Kidney (tissue), 14 donors: Measurements from ENCODE around the gene ENOX2. TPM values are rescaled to one million over a fixed set of nuclear protein-coding genes. Genes with fewer than 3 reads are reported as not detected.

ENCODE experiments used
- DNase-seq, 5 donors: peaks; one replicate each; pipeline ENCODE4 v3.0.0-alpha.2; 2013 to 2020
- FAIRE-seq: peaks from 2 replicates; lab custom pipeline; 2012; peaks lifted over from hg19 to GRCh38; lab: Jason Lieb, UNC
- H3K27ac ChIP-seq, 2 donors: one replicate each; pipeline ENCODE4 v1.7.0; 2013; ENCODE audit warnings: low read depth in 2 of 2, low read length in 2 of 2, inconsistent platforms in 1 of 2
- H3K27me3 ChIP-seq: one replicate; pipeline ENCODE4 v1.7.1; 2013; ENCODE audit warnings: low read length, inconsistent platforms; ENCODE audit not compliant: control insufficient read depth, insufficient read depth
- H3K36me3 ChIP-seq, 3 donors: one replicate each; pipeline versions ENCODE4 v1.7.0 to v1.7.1; 2013; ENCODE audit warnings: low read length in 3 of 3, control low read depth in 1 of 3, inconsistent platforms in 1 of 3; ENCODE audit not compliant: insufficient read depth in 3 of 3, control insufficient read depth in 2 of 3
- H3K4me1 ChIP-seq, 3 donors: one replicate each; pipeline versions ENCODE4 v1.7.0 to v1.7.1; 2013; ENCODE audit warnings: low read length in 3 of 3, inconsistent platforms in 1 of 3, low read depth in 1 of 3; ENCODE audit not compliant: control insufficient read depth in 2 of 3, insufficient read depth in 2 of 3
- H3K4me3 ChIP-seq, 3 donors: one replicate each; pipeline versions ENCODE4 v1.7.0 to v1.8.1; 2013; ENCODE audit warnings: low read length in 3 of 3, control low read depth in 1 of 3, inconsistent platforms in 1 of 3
- H3K9ac ChIP-seq, 3 donors: one replicate each; pipeline versions ENCODE4 v1.7.0 to v1.7.1; 2013; ENCODE audit warnings: low read length in 3 of 3, control low read depth in 1 of 3, inconsistent platforms in 1 of 3
- H3K9me3 ChIP-seq, 3 donors: one replicate each; pipeline versions ENCODE4 v1.7.0 to v1.7.1; 2013; ENCODE audit warnings: low read length in 3 of 3, control low read depth in 1 of 3, inconsistent platforms in 1 of 3; ENCODE audit not compliant: control insufficient read depth in 2 of 3, insufficient read depth in 1 of 3
- intact Hi-C: fragments of 100-400 bp; cut with DNase I; formaldehyde crosslinking; loops from one replicate; pipeline ENCODE4 v1.11.1; 2022
- polyA plus RNA-seq: library from polyadenylated mRNA; stranded (reverse); fragments of 350-450 nt; fragmentation: Illumina TruSeq; extraction: RNeasy Lipid Tissue Mini Kit (QIAGEN cat#74804); gene quantifications from one replicate; pipeline ENCODE4 v1.2.3, GENCODE V29; 2014; ENCODE audit warnings: low read depth, low replicate concordance; ENCODE audit not compliant: insufficient read depth
- total RNA-seq: library from RNA; stranded (reverse); fragmentation: NEBNext Ultra II Directional; extraction: Animal tissue kit (Norgen Biotek cat#: 25700); gene quantifications from one replicate; pipeline ENCODE4 v1.2.1, GENCODE V29; 2021
- TF ChIP-seq, protein P1 (sequence below): IDR thresholded peaks from 3 replicates; pipeline ENCODE4 v1.5.1; 2012; ENCODE audit warnings: mild to moderate bottlenecking, moderate library complexity, borderline replicate concordance; ENCODE audit not compliant: insufficient read depth; ENCODE audit errors: extremely low read depth
- donor health status: control.
- donor health status: control.
- donor health status: control.
- donor health status: control.
- donor health status: control.
- donor health status: DM: yes; HTN: yes; CAD: no.
- donor health status: Normal renal cell carcinoma (clear cell type).

ENOX2 gene
- total and polyA plus RNA-seq, 2 donors from 2014 or later = 6.6 to 22.6 TPM

DNA sequence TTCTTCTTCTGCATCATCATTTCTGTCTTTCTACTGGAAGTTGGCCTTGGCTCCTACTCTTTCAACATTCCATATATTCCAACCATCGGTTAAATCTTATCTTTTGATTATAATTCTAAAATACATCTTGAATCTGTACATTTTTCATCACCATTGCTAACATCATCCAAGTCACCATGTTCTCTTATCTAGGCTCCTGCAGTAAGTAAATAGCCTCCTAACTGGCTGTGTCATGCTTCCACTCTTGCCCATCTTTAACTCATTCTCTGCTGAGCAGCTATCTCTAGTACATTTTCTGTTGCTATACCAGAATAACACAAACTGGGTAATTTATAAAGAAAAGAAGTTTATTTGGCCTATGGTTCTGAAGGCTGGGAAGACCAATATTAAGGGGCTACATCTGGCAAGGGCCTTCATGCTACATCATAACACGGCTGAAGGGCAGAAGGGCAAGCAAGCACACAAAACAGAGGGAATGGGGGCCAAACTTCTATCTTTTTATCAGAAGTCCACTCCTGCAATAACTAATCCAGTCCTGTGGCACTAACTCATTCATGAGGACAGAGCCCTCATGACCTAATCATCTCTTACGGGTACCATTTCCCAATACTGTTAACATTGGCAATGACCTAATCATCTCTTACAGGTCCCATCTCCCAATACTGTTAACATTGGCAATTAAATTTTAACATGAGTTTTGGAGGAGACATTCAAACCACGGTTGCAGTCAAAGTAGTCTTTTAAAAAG lies 72.2 kb downstream of the ENOX2 start:
- intact Hi-C loops = no loop called here
- Histone ChIP-seq H3K27me3 (no peaks in the 10 kb centered on the region), H3K9me3 (no peaks in the 10 kb centered on the region), H3K4me3 (no peak overlapping the region), H3K36me3 (no peaks in the 10 kb centered on the region), H3K4me1 (no peaks in the 10 kb centered on the region), H3K9ac (no peak overlapping the region), H3K27ac (no peak overlapping the region)
- TF ChIP-seq, protein P1, sequence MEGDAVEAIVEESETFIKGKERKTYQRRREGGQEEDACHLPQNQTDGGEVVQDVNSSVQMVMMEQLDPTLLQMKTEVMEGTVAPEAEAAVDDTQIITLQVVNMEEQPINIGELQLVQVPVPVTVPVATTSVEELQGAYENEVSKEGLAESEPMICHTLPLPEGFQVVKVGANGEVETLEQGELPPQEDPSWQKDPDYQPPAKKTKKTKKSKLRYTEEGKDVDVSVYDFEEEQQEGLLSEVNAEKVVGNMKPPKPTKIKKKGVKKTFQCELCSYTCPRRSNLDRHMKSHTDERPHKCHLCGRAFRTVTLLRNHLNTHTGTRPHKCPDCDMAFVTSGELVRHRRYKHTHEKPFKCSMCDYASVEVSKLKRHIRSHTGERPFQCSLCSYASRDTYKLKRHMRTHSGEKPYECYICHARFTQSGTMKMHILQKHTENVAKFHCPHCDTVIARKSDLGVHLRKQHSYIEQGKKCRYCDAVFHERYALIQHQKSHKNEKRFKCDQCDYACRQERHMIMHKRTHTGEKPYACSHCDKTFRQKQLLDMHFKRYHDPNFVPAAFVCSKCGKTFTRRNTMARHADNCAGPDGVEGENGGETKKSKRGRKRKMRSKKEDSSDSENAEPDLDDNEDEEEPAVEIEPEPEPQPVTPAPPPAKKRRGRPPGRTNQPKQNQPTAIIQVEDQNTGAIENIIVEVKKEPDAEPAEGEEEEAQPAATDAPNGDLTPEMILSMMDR = no peak
- DNase-seq = no peak
- FAIRE-seq = no peak

DNA sequence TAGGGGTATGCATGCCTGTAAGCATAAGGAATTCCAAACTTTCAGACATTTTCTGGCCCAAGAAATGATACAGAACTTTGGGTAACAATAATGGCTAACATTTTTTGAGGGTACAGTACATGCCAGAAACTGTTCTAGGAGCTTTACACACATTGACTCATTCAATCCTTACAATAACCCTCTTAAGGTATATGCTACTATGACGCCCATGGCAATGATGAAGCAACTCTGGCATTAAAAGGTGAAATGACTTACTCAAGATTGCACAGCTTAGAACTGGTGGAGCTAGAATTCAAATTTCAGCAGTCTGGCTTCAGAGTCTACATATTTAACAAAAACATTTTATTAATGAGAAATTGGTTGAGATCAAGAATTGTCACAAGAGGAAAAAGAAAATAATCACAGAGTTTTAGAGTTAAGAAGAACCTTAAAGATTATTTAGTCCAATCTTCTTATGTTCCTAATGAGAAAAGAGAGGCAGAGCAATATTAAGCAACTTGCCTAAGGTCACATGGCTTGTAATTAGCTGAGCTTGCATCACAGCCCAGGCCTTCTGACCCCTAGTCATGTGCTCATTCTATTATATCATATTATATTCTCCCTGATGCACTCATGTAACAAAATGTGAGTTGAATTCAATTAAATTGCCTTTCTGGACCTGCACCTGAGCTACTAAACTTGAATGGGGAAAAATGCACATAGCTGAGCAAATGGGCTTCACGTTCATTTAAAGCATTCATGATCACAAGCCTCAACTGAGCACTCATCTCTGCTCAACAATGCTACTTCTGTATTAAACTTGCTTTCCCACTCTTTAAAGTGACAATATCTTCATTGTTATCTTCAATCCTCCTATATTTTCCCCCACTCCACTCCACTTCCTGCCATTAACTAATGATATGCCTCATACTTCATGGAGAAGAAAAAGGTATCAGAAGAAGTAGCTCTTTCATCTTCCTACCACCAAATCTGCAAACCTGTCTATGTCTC lies 73.2 kb downstream of the ENOX2 start:
- TF ChIP-seq, protein P1 = no peak
- Histone ChIP-seq H3K27ac (no peak overlapping the region), H3K4me1 (no peaks in the 10 kb centered on the region), H3K9ac (no peak overlapping the region), H3K9me3 (no peaks in the 10 kb centered on the region), H3K27me3 (no peaks in the 10 kb centered on the region), H3K4me3 (no peak overlapping the region), H3K36me3 (no peaks in the 10 kb centered on the region)
- no peak for FAIRE-seq
- no peak for DNase-seq
- intact Hi-C loops = no loop called here

DNA sequence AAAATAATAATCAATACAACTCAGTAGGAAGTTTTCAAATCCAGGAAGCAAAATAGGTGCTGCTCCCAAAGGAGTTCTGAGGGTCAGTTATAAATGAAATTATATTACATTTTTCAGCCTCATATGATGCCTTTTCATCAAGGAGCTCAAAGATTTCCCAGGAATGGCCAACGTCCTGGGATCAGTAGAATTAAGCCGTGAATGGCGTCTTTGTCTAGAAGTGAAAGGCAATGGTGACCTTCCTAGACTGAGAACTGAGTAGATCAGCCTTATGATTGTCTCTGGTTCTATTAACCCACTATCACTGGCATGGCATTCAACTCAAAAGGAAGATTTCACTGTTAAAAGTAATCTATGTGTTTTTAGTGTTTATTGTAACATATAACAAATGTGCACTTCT lies 74.4 kb downstream of the ENOX2 start:
- intact Hi-C loops = no loop called here
- H3K27ac ChIP-seq = no peak overlapping the region
- no peak for DNase-seq

More for the DNA sequence above, 74.4 kb downstream of the ENOX2 start:
- Histone ChIP-seq H3K9ac (no peak overlapping the region), H3K4me1 (no peaks in the 10 kb centered on the region), H3K9me3 (no peaks in the 10 kb centered on the region), H3K36me3 (no peaks in the 10 kb centered on the region), H3K4me3 (no peak overlapping the region), H3K27me3 (no peaks in the 10 kb centered on the region)
- no peak for FAIRE-seq
- TF ChIP-seq, protein P1 = no peak
